Spinal cord (tissue), 10 donors: ENCODE results near the gene THUMPD2. TPM values are rescaled to one million over a fixed set of nuclear protein-coding genes. Genes with fewer than 3 reads are reported as not detected.
A peak's percentile ranks its signal among the peaks of the same experiment; 100 is the strongest.

Source experiments
- DNase-seq, 6 donors: peaks; one replicate each; pipeline versions ENCODE4 v3.0.0 to v3.0.0-alpha.2; 2013 to 2015; ENCODE audit warnings: low spot score in 6 of 6, low read depth in 4 of 6
- H3K27ac ChIP-seq: one replicate; pipeline ENCODE4 v1.5.1; 2013; ENCODE audit warnings: low read depth, low read length, control low read depth
- H3K27me3 ChIP-seq: one replicate; pipeline ENCODE4 v1.6.1; 2013; ENCODE audit warnings: low read length; ENCODE audit not compliant: control insufficient read depth, insufficient read depth
- H3K36me3 ChIP-seq: one replicate; pipeline ENCODE4 v1.6.1; 2013; ENCODE audit warnings: low read length; ENCODE audit not compliant: control insufficient read depth, insufficient read depth
- H3K4me1 ChIP-seq: one replicate; pipeline ENCODE4 v1.6.1; 2013; ENCODE audit warnings: low read length; ENCODE audit not compliant: control insufficient read depth, insufficient read depth
- H3K4me3 ChIP-seq: one replicate; pipeline ENCODE4 v1.5.1; 2013; ENCODE audit warnings: low read depth, low read length, control low read depth
- H3K9me3 ChIP-seq: one replicate; pipeline ENCODE4 v1.6.1; 2013; ENCODE audit warnings: low read length; ENCODE audit not compliant: control insufficient read depth, insufficient read depth
- WGBS: methylation state at CpG from one replicate; pipeline ENCODE4 v1.1.5; 2013; ENCODE audit warnings: missing lambda C conversion rate; ENCODE audit not compliant: insufficient coverage; 5-methylcytosine and 5-hydroxymethylcytosine counted together
- polyA plus RNA-seq, 2 donors: library from polyadenylated mRNA; unstranded; fragments of 120-200 nt; gene quantifications; one replicate each; pipeline ENCODE4 v1.2.1, GENCODE V29; 2013; ENCODE audit not compliant: insufficient read length in 2 of 2
- total RNA-seq, 2 donors: library from RNA; depleted of rRNA in 1 of 2; stranded (reverse); fragments of 120-200 nt in 1 of 2; fragments of >200 nt in 1 of 2; gene quantifications; one replicate each; pipeline versions ENCODE4 v1.2.3 to v1.2.4, GENCODE V29; 2013 to 2014
- donor health status: healthy.

THUMPD2 gene
- total and polyA plus RNA-seq, 4 donors, result 15.1 to 16.8 (median 15.8) TPM

- no peak for DNase-seq
- H3K9me3 ChIP-seq, result no peaks in the 10 kb centered on the region
- H3K4me3 ChIP-seq, result no peak overlapping the region
- H3K27me3 ChIP-seq, result no peaks in the 10 kb centered on the region
- no CpG with 5 or more reads among the region's 2 CpGs for WGBS
- no peaks in the 10 kb centered on the region for H3K36me3 ChIP-seq
- H3K27ac ChIP-seq, result no peak overlapping the region
- no peaks in the 10 kb centered on the region for H3K4me1 ChIP-seq
Observed at GRCh38 chr2:39787950-39788349, 8.9 kb upstream of the THUMPD2 start.

GRCh38 chr2:39786761-39787522 lies 7.9 kb upstream of the THUMPD2 start:
- Histone ChIP-seq H3K4me3 (no peak overlapping the region), H3K36me3 (no peaks in the 10 kb centered on the region), H3K27me3 (no peaks in the 10 kb centered on the region), H3K9me3 (no peaks in the 10 kb centered on the region), H3K4me1 (no peaks in the 10 kb centered on the region), H3K27ac (no peak overlapping the region)
- 81% methylated on average over 3 of the region's 7 CpGs for WGBS
- DNase-seq, result no peak

DNA sequence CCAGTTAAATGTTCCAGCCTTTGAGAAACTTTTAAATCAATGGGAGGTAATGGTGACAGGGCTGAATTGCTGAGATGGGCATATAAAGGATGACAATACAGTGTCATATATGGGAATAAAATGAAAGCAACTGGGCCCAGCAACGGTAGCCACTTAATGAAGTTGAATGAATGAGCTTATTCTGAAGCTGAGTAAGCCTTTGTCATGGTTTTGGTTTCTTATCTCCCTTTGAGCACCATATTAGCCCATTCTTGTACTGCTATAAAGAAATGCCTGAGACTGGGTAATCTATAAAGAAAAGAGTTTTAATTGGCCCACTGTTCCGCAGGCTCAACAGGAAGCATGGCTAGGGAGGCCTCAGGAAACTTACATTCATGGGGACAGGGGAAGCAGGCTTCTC lies 3.5 kb upstream of the THUMPD2 start:
- Histone ChIP-seq H3K27me3 (no peaks in the 10 kb centered on the region), H3K27ac (no peak overlapping the region), H3K4me3 (no peak overlapping the region), H3K4me1 (no peaks in the 10 kb centered on the region), H3K36me3 (no peaks in the 10 kb centered on the region), H3K9me3 (no peaks in the 10 kb centered on the region)
- DNase-seq, result no peak
- 65% methylated on average over 2 of the region's 2 CpGs for WGBS

GRCh38 chr2:39781697-39782096 lies 2.6 kb upstream of the THUMPD2 start:
- WGBS, result no CpG with 5 or more reads among the region's 1 CpG
- Histone ChIP-seq H3K27me3 (no peaks in the 10 kb centered on the region), H3K4me3 (no peak overlapping the region)

GRCh38 chr2:39780825-39781600 lies 2.0 kb upstream of the THUMPD2 start:
- no peak overlapping the region for H3K27ac ChIP-seq

More at GRCh38 chr2:39781697-39782096, 2.6 kb upstream of the THUMPD2 start:
- DNase-seq, result no peak
- H3K36me3 ChIP-seq, result no peaks in the 10 kb centered on the region
- H3K27ac ChIP-seq, result no peak overlapping the region
- no peaks in the 10 kb centered on the region for H3K9me3 ChIP-seq
- H3K4me1 ChIP-seq, result no peaks in the 10 kb centered on the region

GRCh38 chr2:39779927-39780326 lies 869 bp upstream of the THUMPD2 start:
- H3K9me3 ChIP-seq, result no peaks in the 10 kb centered on the region
- H3K36me3 ChIP-seq, result no peaks in the 10 kb centered on the region
- H3K27ac ChIP-seq, result no peak overlapping the region
- DNase-seq, result no peak
- H3K27me3 ChIP-seq, result no peaks in the 10 kb centered on the region
- H3K4me3 ChIP-seq, result no peak overlapping the region
- no peaks in the 10 kb centered on the region for H3K4me1 ChIP-seq
- 93% methylated on average over 3 of the region's 6 CpGs for WGBS

More at GRCh38 chr2:39780825-39781600, 2.0 kb upstream of the THUMPD2 start:
- Histone ChIP-seq H3K4me3 (no peak overlapping the region), H3K4me1 (no peaks in the 10 kb centered on the region), H3K9me3 (no peaks in the 10 kb centered on the region), H3K36me3 (no peaks in the 10 kb centered on the region), H3K27me3 (no peaks in the 10 kb centered on the region)
- peak in 2 of 6 donors; percentile 4 to 21 for DNase-seq
- 84% methylated on average over 9 of the region's 14 CpGs for WGBS

DNA sequence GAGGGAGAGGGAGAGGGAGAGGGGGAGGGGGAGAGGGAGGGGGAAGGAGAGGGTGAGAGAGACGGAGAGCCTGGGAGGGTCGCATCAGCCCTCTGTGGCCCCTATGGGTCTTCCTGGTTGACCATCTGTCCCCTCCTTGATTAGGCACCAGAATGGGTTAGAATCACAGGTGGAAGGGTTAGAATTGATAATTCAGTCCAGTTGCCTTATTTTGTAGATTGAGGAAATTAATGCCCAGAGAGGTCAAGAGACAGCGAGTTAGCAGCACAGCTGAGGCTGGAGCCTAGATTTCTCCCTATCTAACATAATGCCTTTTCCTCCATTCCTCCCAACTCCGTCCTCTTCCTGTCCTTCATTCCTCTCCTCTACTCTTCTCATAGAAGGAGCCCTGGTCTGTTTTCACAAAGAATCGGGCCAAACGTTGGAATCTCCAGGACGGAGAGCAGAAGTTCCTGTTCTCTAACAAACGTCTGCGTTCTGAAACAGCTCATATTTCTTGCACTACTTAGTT lies 338 bp upstream of the THUMPD2 start:
- Histone ChIP-seq H3K4me1 (no peaks in the 10 kb centered on the region), H3K4me3 (peak overlapping the region; percentile 58), H3K27me3 (no peaks in the 10 kb centered on the region), H3K27ac (no peak overlapping the region), H3K9me3 (no peaks in the 10 kb centered on the region), H3K36me3 (no peaks in the 10 kb centered on the region)
- 51% methylated on average over 7 of the region's 9 CpGs for WGBS
- peak in 1 of 6 donors; percentile 12 for DNase-seq

GRCh38 chr2:39778233-39778632 lies 825 bp downstream of the THUMPD2 start:
- no peaks in the 10 kb centered on the region for H3K9me3 ChIP-seq
- peak overlapping the region; percentile 58 for H3K4me3 ChIP-seq
- peak in 2 of 6 donors; percentile 13 to 30 for DNase-seq

GRCh38 chr2:39772812-39773152 lies 6.3 kb downstream of the THUMPD2 start:
- no peaks in the 10 kb centered on the region for H3K9me3 ChIP-seq
- no peaks in the 10 kb centered on the region for H3K27me3 ChIP-seq
- no CpG with 5 or more reads among the region's 1 CpG for WGBS
- peaks cover 3% of the 10 kb centered on the region for H3K36me3 ChIP-seq
- H3K4me3 ChIP-seq, result no peak overlapping the region
- no peaks in the 10 kb centered on the region for H3K4me1 ChIP-seq
- no peak for DNase-seq
- H3K27ac ChIP-seq, result no peak overlapping the region

More at GRCh38 chr2:39778233-39778632, 825 bp downstream of the THUMPD2 start:
- H3K27ac ChIP-seq, result peak overlapping the region; percentile 33
- no peaks in the 10 kb centered on the region for H3K4me1 ChIP-seq
- no peaks in the 10 kb centered on the region for H3K36me3 ChIP-seq
- no peaks in the 10 kb centered on the region for H3K27me3 ChIP-seq
- WGBS, result no CpG with 5 or more reads among the region's 2 CpGs
